GM12801 (cell line): ENCODE measurements around the gene WSCD1.

Source experiments
- TF ChIP-seq, protein P1 (sequence below): IDR thresholded peaks from one replicate; pipeline ENCODE4 v1.5.1; 2011; ENCODE audit warnings: control low read depth; ENCODE audit not compliant: insufficient read length; ENCODE audit errors: extremely low read depth

Gene WSCD1

GRCh38 chr17:6078458-6078871 is 8.3 kb downstream of the WSCD1 start:
- TF ChIP-seq, protein P1, sequence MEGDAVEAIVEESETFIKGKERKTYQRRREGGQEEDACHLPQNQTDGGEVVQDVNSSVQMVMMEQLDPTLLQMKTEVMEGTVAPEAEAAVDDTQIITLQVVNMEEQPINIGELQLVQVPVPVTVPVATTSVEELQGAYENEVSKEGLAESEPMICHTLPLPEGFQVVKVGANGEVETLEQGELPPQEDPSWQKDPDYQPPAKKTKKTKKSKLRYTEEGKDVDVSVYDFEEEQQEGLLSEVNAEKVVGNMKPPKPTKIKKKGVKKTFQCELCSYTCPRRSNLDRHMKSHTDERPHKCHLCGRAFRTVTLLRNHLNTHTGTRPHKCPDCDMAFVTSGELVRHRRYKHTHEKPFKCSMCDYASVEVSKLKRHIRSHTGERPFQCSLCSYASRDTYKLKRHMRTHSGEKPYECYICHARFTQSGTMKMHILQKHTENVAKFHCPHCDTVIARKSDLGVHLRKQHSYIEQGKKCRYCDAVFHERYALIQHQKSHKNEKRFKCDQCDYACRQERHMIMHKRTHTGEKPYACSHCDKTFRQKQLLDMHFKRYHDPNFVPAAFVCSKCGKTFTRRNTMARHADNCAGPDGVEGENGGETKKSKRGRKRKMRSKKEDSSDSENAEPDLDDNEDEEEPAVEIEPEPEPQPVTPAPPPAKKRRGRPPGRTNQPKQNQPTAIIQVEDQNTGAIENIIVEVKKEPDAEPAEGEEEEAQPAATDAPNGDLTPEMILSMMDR, result no peak

DNA sequence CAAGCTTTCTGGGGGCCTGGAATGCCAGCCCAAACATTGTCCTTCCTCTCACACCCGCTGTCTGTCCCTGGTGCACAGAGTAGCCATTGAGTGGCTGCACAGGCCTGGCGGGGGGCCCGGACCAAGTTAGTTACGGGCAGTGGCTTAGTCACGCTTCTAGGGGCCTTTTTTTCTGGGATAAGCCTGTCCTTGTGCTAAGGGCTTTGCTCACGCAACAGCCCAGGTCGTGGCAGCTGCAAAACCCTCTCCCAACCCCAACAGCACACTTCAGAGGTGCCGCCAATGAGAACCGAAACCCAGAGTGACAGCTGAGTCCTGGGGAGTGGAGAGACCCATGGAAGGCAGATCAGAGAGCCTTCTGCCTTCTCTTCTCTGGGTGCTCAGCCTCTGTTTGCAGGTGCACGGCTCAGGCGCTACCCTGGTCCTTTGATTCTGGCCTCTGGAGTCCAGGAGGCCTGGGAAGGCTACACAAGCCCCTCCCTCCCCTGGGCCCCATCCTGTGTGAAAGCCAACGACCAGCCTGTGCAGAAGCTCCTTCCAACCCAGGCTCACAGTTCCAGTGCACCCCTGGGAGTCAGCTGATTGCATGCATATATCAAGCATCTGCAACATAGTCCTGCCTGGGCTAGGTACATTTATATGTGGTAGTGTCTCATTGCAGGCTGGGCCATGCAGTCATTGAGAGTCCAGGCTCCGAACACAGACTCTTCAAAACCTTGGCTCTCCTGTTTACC is 9.1 kb downstream of the WSCD1 start:
- TF ChIP-seq, protein P1, result no peak

GRCh38 chr17:6079960-6080359 is 9.8 kb downstream of the WSCD1 start:
- TF ChIP-seq, protein P1, result no peak

GRCh38 chr17:6080711-6081430 is 10.7 kb downstream of the WSCD1 start:
- TF ChIP-seq, protein P1, result no peak

GRCh38 chr17:6082335-6082734 is 12.2 kb downstream of the WSCD1 start:
- TF ChIP-seq, protein P1, result no peak

DNA sequence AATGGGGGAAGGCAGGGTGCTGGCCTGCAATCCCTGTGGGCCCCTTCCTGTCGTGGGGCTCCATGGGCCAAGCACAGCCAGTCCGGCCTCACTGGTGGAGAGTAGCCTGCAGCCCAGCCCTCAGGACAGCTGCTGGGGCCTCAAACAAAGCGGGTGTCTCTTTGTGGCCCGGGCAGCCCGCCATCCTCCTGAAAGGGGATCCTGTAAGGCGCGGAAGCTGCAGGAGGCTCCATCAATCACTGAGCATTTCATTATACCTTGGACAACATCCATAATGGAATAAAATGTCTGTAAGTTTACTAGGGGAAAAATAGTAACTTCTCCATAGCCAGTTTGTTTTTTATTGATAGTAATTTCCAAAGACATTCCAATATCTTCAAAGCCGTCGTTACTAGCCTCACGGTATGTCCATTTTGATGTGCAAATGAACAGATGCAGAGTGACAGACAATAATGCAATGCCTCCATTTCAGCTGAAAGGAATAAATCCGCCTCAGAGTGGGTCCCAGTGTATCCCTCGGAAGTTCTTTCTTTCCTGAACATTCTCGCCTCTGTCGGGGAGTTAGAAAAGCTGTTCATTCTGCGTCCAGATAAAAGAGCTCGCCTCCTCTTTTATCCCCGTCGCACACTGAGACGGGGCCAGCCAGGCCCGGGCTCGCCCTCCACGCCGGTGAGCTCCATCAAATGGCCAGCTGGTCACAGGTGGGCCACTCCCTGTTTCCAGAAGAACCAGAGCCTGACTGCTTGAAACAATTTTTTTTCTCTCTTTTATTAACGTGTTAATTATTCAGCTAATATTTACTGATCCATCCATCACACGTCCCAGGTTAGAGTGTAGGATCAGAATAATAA is 14.4 kb downstream of the WSCD1 start:
- TF ChIP-seq, protein P1, result no peak

GRCh38 chr17:6085812-6086211 is 15.6 kb downstream of the WSCD1 start:
- TF ChIP-seq, protein P1, result no peak
